Stimulated activated CD8-positive, alpha-beta memory T cell treated with anti-CD3 and anti-CD28 coated beads, Interleukin-15, amount 100 ng/mL, for 4 hours (primary cell): Measurements from ENCODE around the gene CD80.
A peak's percentile ranks its signal among the peaks of the same experiment; 100 is the strongest.
"Not testable (repeated sequence)": the region's sequence is repeated elsewhere in the genome, so short reads cannot be mapped to it uniquely, and the experiment has no call there.

Experiments used
- DNase-seq, 2 donors: peaks; one replicate each; pipeline ENCODE4 v3.0.0-alpha.2; 2020; ENCODE audit warnings: low read depth in 2 of 2

The CD80 gene

GRCh38 chr3:119582178-119582577 is 22.8 kb upstream of the CD80 start:
- no peak for DNase-seq

DNA sequence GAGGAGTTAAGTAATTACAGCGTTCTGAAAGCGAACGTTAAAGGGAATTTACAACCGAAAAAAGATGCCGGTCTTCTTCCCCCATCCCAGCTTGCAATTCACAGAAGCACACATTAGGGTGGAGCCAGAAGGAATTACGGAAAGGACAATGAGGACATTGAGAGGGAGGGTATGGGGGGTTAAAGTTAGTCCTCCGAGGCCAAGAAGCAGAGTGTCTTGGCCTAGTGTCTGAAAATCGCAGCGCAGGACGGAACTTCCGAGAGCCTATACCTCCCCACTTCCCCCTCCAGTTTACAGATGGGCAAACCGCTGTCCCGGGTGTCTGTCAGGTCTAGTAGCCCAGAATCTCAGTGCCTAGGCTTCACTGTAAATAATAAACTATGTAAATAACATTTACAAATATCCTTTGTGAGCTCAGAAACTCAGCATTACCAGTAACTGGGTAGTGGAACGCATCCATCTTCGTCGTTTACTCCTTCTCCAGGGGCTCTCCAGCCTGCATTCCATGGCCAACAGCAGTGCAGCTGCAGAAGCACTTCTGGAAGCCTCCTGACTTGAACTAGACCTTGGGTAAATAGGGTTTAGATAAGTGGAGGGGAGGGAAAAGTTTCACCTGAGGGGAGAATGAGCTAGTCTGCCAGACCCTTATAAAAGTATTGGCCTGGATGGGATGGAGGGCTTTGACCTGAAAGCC is 20.8 kb upstream of the CD80 start:
- no peak for DNase-seq

DNA sequence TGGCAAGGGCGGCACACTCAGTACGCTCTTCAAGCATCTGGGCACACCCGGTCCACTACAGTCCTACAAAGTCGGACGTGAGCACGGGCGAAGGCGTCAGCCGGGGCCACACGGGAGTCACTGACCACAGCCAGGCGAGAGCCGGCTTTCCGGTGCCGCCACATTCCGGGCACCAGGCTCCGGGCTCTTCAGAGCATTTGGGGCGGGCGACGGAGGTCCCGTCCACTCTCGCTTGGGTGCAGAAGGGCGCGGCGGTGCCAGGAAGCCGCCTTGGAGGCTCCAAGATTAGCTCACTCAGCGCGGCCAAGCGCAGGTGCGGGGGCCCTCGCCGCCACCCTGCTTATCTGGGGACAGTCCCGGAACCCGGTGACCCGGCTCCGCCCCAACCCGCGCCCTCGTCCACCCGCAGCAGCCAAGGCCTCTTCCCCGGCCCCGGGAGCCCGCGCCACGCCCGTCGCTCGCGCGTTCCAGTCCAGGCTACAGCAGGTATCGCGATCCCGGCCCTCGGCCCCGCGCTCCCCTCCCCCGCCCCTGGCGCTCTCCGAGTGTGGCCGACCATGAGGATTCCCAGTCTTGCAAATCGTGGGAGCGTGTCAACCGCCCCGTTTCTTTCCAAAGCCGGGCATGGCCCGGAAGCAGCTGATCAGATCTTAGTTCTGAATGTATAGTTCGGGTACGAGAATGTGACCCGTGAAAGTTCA is 20.1 kb upstream of the CD80 start, which contains the start of gene ADPRH:
TSS of gene ADPRH (plus strand) at position 127 of the 701 bp plus-strand sequence. CDS start 2,678 bp downstream, outside the sequence.
- DNase-seq, result peak in 1 of 2 donors; percentile 21

- DNase-seq, result no peak
Observed at GRCh38 chr3:119575507-119575906, 16.1 kb upstream of the CD80 start.

GRCh38 chr3:119571688-119572087 is 12.3 kb upstream of the CD80 start:
- DNase-seq, result no peak

DNA sequence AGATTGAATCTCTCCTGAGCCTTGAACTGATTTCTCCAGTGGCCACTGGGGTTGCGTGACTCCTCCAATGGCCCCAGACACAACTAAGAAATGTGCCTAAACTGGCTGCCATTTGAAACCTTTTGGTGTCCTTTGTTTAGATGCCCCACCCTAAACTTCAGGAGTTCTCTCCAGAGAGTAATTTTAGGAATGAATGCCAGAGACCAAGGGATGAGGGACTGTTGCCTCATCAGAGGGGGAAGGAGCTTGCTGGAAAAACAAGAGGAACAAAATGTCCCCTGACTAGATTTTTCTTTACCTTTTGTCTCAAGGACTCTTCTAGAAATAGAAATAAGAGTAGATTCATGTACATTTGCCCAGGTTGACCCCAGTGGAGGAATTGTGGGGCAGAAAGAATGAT is 11.8 kb upstream of the CD80 start:
- no peak for DNase-seq

DNA sequence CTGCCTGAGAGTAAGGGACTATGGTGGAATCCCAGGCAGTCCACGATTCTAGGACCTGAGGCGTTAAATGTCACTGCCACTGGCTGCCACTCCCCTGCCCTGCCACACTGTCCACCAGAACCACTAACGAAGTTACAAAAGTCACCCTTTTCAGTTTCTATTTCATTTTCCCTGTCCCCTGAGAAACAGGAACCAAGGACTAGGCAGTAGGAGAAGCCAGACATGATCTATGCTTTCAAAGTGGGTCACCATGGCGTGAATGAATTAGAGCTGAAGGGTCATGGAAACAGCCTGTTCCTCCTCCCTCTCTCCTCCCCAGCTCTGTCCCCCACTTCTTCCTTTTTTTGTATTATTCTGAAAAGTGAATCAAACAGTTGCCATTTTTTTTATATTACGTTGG is 10.8 kb upstream of the CD80 start:
- no peak for DNase-seq

DNA sequence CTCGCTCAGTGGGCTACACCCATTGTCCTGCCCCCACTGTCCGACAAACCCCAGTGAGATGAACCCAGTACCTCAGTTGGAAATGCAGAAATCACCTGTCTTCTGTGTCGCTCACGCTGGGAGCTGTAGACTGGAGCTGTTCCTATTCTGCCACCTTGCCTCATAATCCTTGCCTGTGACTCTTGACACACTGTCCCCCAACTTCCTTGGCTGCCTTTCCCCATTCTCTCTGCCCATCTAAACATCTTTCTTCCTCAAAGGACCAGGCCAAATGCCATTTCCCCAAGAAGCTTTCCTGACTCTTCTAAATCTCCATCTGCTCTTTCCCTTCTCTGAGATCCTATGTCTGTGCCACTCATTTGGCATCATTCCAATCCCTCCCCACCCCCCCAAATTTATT is 9.7 kb upstream of the CD80 start:
- no peak for DNase-seq

GRCh38 chr3:119563334-119563733 is 3.9 kb upstream of the CD80 start:
- not testable (repeated sequence) for DNase-seq

DNA sequence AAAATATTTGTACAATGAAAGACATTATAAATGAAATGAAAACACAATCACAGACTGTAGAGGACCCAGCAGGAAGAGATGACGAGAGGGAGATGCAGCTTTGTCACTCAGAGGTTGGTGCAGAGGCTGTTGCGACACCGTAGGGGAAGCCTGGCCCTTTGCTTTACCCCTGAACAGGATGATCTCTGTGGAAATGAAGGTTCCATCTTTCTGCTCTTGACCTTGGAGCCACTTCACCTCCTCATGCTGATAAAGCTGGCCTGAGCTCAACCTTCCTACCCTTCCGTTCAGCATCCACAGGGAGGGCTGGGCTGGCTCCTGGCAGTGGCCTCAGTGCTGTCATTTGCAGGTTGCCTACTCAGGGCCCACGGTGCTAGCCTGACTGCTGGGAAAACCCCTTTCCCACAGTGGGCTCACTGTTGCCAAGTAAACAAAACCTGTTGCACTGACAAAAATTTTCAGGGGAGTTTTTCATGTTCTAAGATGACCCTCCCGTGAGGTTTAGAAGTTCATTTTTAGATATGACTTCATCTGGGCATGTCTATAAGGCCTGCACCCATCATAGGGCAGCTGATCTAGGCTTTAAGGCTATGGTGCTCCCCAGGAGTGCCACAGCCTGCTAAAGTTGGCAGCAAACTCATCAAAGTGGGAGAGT is 3.0 kb upstream of the CD80 start:
- peak in 1 of 2 donors; percentile 11 for DNase-seq

DNA sequence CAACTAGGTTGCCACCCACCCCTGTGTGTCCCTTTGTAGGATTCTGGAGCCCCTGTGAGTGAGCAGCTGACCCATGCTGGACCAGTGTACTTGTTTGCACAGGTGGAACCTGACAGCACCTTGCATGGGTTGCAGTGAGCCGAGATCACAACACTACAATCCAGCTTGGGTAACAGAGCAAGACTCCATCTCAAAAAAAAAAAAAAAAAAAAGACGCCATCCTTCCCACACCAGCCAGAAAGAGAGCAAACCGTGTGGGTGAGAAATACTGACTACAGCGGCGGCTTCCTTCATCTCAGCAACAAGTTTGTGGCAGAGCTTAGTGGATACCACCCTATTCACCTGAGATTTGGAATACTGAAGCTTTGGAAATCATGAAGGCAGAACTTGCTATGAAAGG is 746 bp upstream of the CD80 start:
- no peak for DNase-seq

- DNase-seq, result no peak
Observed at GRCh38 chr3:119558626-119559317, 642 bp downstream of the CD80 start.

GRCh38 chr3:119557877-119558269 is 1.5 kb downstream of the CD80 start:
- DNase-seq, result no peak

DNA sequence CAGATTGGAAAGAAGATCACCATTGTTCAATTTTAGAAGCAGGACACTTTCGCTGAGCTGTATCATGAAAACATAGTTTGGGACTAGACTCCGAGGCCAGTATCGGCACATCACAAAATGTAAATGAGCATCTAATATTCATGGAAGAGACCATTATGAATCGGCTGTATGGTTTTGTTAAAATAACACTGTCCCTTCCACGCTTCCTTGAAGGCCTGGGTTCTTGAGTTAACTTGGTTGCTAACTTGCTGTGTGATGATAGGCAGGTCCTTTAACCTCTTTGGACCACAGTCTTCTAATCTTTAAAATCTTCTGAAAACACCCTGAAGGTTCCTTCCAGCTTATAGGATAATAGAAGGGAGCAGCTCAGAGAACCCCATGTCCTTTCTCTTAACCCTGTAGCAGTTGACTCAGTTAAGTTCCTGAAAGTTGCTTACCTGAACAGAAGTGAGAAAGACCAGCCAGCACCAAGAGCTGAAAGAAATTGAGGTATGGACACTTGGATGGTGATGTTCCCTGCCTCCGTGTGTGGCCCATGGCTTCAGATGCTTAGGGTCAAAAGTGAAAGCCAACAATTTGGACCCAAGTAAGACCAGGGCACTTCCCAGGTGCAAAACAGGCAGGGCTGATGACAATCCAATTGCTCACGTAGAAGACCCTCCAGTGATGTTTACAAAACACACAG is 2.1 kb downstream of the CD80 start:
- no peak for DNase-seq

GRCh38 chr3:119555929-119556328 is 3.5 kb downstream of the CD80 start:
- no peak for DNase-seq

GRCh38 chr3:119555309-119555735 is 4.1 kb downstream of the CD80 start:
- no peak for DNase-seq

DNA sequence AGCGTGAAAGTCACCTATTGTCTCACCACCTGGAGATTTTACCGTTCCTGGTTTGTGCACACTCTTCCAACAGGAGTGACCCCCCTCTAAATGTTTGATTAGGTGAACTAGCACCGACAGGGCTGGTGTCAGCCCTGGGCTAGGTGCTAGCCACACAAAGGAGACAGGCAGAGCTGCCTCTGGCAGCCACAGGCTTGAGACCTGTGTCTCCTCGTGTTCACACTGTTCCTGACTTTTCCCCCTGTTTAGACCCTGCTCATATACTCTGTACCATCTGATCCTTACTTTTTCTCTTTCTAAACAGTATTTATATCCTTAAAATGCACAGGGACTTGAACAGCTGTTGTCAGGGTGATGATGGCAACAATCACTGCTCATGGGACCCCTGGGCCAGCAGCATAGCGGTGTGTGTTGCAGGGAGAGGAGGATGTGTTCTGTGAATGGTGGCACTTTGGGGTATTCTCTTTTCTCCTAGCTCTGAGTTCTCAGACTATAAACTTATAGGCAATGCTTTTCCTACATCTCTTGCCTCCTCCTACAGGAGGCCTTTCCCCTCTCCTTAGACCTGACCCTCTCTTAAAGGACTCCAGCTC is 5.5 kb downstream of the CD80 start:
- no peak for DNase-seq

GRCh38 chr3:119552928-119553327 is 6.5 kb downstream of the CD80 start:
- DNase-seq, result not testable (repeated sequence)

DNA sequence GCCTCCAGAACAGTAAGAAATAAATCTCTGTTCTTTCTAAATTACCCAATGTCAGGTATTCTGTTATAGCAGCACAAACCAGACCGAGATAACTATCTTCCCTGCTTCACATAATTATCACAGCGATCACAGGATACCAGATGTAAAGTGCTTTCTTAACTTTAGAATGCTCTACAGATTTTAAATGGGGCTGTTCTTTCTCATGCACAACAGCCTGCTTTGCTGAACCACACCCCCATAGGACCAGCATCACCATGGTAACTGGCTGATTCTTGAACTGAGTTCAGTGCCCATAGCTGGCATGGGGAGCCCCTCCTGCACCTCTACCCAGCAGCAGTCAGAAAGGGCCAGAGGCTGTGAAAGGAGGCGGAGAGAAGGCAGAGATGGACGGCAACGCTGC is 7.8 kb downstream of the CD80 start:
- DNase-seq, result no peak

DNA sequence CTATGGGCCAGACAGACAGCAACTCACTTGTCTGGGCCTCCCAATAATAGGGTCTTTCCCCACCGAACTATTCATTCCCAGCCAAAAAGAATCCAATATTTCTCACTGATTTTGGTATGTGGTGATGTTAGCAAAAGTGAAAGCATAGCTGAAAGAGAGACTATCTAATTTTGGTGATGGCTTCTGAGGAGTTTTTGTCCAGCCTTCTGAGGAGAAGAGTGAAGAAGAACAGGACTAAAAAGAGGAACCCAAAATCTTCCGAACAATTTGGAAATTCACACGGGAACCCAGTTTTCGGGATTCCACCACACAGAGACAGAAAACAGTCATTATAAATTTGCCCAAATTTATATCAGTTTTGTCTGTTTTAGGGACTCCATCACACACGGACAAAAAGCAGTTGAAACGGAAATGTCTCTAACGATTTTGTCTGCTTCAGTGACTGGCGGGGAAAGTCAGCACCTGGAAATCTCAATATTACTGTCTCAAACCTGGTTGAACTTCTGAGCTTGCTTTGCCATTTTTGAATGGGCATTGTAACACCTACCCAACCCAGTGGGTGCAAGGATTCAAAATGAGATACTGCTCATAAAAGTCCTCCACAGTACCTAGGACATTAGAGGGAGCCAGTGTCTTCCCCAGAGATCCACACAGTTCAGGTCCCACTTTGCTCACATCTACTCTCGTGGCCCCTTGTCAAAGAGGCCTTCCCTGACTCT is 9.1 kb downstream of the CD80 start:
- DNase-seq, result no peak

DNA sequence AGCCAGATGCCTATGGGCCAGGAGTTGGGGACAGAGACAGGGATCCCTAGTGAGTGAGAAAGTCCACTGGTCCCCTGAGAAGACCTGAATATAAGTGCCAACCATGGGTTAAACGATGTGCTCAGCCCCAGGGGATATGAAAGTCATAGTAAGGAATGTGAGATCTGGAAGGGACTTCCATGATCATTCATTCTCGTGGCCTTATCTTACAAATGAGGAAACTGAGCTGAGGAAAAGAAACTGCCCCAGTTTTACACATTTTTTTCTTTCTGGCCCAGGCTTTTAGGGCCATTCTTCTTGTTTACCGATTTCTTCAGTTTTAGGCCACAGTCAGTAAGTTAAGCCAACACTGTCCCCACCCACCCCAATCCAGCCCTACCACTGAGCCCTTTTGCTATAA is 11.1 kb downstream of the CD80 start:
- no peak for DNase-seq
